Neural progenitor cell (in vitro differentiated cells): ENCODE measurements around the gene ZNF506. TPM values are rescaled to one million over a fixed set of nuclear protein-coding genes. Genes with fewer than 3 reads are reported as not detected.
"Not testable (repeated sequence)": the region's sequence is repeated elsewhere in the genome, so short reads cannot be mapped to it uniquely, and the experiment has no call there.

Experiments
- DNase-seq: peaks from one replicate; pipeline ENCODE4 v3.0.0-alpha.2; 2016; ENCODE audit warnings: low spot score
- H2AFZ ChIP-seq: fragments of 200-600 bp; sonication (generic); replicated peaks from 2 replicates; pipeline ENCODE4 v1.6.1; 2016; ENCODE audit warnings: antibody characterized with exemption
- H3F3A ChIP-seq: fragments of 200-600 bp; sonication (generic); 2 replicates; pipeline ENCODE4 v1.6.1; 2016; ENCODE audit warnings: antibody characterized with exemption, low read depth
- H3K27ac ChIP-seq: fragments of 200-600 bp; sonication (generic); 2 replicates; pipeline ENCODE4 v1.5.1; 2016; ENCODE audit warnings: mild to moderate bottlenecking
- H3K27me3 ChIP-seq: fragments of 200-600 bp; sonication (generic); 2 replicates; pipeline ENCODE4 v1.6.1; 2016; ENCODE audit warnings: mild to moderate bottlenecking, moderate library complexity
- H3K36me3 ChIP-seq: fragments of 200-600 bp; sonication (generic); 2 replicates; pipeline ENCODE4 v1.5.1; 2016
- H3K4me1 ChIP-seq: fragments of 200-600 bp; sonication (generic); 2 replicates; pipeline ENCODE4 v1.6.1; 2016; ENCODE audit warnings: mixed run types
- H3K4me2 ChIP-seq: fragments of 200-600 bp; sonication (generic); 2 replicates; pipeline ENCODE4 v1.6.1; 2016
- H3K4me3 ChIP-seq: fragments of 200-600 bp; sonication (generic); 2 replicates; pipeline ENCODE4 v1.5.1; 2016
- H3K79me2 ChIP-seq: fragments of 200-600 bp; sonication (generic); 2 replicates; pipeline ENCODE4 v1.6.1; 2016; ENCODE audit warnings: low read depth
- H3K9ac ChIP-seq: fragments of 200-600 bp; sonication (generic); 2 replicates; pipeline ENCODE4 v1.6.1; 2016
- H3K9me3 ChIP-seq: fragments of 200-600 bp; sonication (generic); 2 replicates; pipeline ENCODE4 v1.5.1; 2016; ENCODE audit warnings: low read depth
- H4K20me1 ChIP-seq: fragments of 200-600 bp; sonication (generic); 2 replicates; pipeline ENCODE4 v1.6.1; 2016; ENCODE audit warnings: low read depth
- H3K27ac Mint-ChIP-seq: 3 replicates; pipeline ENCODE4 v1.8.0; 2021; ENCODE audit warnings: mixed read lengths
- H3K27me3 Mint-ChIP-seq: 2 replicates; pipeline ENCODE4 v1.8.0; 2022; ENCODE audit warnings: low read depth, mild to moderate bottlenecking, inconsistent platforms, moderate library complexity, mixed read lengths; ENCODE audit not compliant: insufficient read depth
- H3K36me3 Mint-ChIP-seq: 3 replicates; pipeline ENCODE4 v1.8.0; 2021; ENCODE audit warnings: mixed read lengths
- H3K4me1 Mint-ChIP-seq: 3 replicates; pipeline ENCODE4 v1.8.0; 2021; ENCODE audit warnings: mixed read lengths
- H3K4me3 Mint-ChIP-seq: 3 replicates; pipeline ENCODE4 v1.8.0; 2021; ENCODE audit warnings: mild to moderate bottlenecking, moderate library complexity, mixed read lengths
- H3K9me3 Mint-ChIP-seq: 3 replicates; pipeline ENCODE4 v1.8.0; 2020; ENCODE audit warnings: mixed read lengths
- CTCF ChIP-seq: fragments of 200-600 bp; sonication (generic); IDR thresholded peaks from 2 replicates; pipeline ENCODE4 v1.5.1; 2017; ENCODE audit warnings: antibody characterized with exemption, mild to moderate bottlenecking
- EZH2 ChIP-seq: fragments of 200-600 bp; sonication (generic); IDR thresholded peaks from 2 replicates; pipeline ENCODE4 v1.6.1; 2017; ENCODE audit warnings: antibody characterized with exemption, mild to moderate bottlenecking, moderate library complexity
- EZH2phosphoT487 ChIP-seq: fragments of 200-600 bp; sonication (generic); IDR thresholded peaks from 2 replicates; pipeline ENCODE4 v1.6.1; 2017; ENCODE audit warnings: antibody characterized with exemption
- total RNA-seq: library from RNA; depleted of rRNA; stranded (reverse); fragments of >200 nt; gene quantifications from 2 replicates; pipeline ENCODE4 v1.2.3, GENCODE V29; 2015; ENCODE audit warnings: low replicate concordance

ZNF506 gene
- 16.1 and 19.9 TPM in 2 replicates for total RNA-seq

- Mint-ChIP-seq H3K9me3 (peaks cover 73% of the 10 kb centered on the region), H3K36me3 (peaks cover 15% of the 10 kb centered on the region), H3K27ac (no peak within 1 kb of the TSS), H3K4me1 (no peaks in the 10 kb centered on the region), H3K4me3 (peak within 1 kb of the TSS; percentile 89), H3K27me3 (no peaks in the 10 kb centered on the region)
- peak within 1 kb of the TSS; percentile 80 for H3K4me2 ChIP-seq
- peaks cover 42% of the 10 kb centered on the region for H3K79me2 ChIP-seq
- H4K20me1 ChIP-seq = no peaks in the 10 kb centered on the region
- H2AFZ ChIP-seq = peak within 1 kb of the TSS; percentile 65
- H3K4me3 ChIP-seq = peak within 1 kb of the TSS; percentile 70
- H3K9me3 ChIP-seq = peaks cover 7% of the 10 kb centered on the region
- no peaks in the 10 kb centered on the region for H3K36me3 ChIP-seq
- no peaks in the 10 kb centered on the region for H3K4me1 ChIP-seq
- TF ChIP-seq EZH2phosphoT487 = no peak
- DNase-seq = peak; percentile 95
- peak within 1 kb of the TSS; percentile 76 for H3K9ac ChIP-seq
- H3K27ac ChIP-seq = peak within 1 kb of the TSS; percentile 89
- H3F3A ChIP-seq = peaks cover 7% of the 10 kb centered on the region
- no peaks in the 10 kb centered on the region for H3K27me3 ChIP-seq
Observed at GRCh38 chr19:19821366-19821951, at the start of gene ZNF506. Gene ZNF506 (minus strand): TSS chr19:19821750. CDS start chr19:19821603, 147 bp downstream.

GRCh38 chr19:19870086-19870485, 48.5 kb upstream of the ZNF506 start:
- H3K27me3 ChIP-seq, H2AFZ ChIP-seq, H3K27ac ChIP-seq, DNase-seq, H3K9me3 ChIP-seq, H3K27me3 Mint-ChIP-seq, H3K27ac Mint-ChIP-seq, H3K4me3 ChIP-seq, H3K4me3 Mint-ChIP-seq, H3K4me1 Mint-ChIP-seq, H3K9ac ChIP-seq: not testable (repeated sequence)
- peak overlapping the region; percentile 8 for H3K4me2 ChIP-seq
- H3K4me1 ChIP-seq = peaks cover 16% of the 10 kb centered on the region
- peaks cover 74% of the 10 kb centered on the region for H3K9me3 Mint-ChIP-seq
- H3K36me3 Mint-ChIP-seq = peaks cover 59% of the 10 kb centered on the region
- peaks cover 27% of the 10 kb centered on the region for H3K36me3 ChIP-seq
- peaks cover 11% of the 10 kb centered on the region for H3F3A ChIP-seq
- H4K20me1 ChIP-seq = peaks cover 47% of the 10 kb centered on the region
- H3K79me2 ChIP-seq = peaks cover 94% of the 10 kb centered on the region

GRCh38 chr19:19866611-19867248, 45.2 kb upstream of the ZNF506 start:
- peaks cover 16% of the 10 kb centered on the region for H3K4me1 ChIP-seq
- H3K4me3 ChIP-seq = peak overlapping the region; percentile 92
- H3F3A ChIP-seq = peaks cover 7% of the 10 kb centered on the region
- H3K4me2 ChIP-seq = peak overlapping the region; percentile 98
- Mint-ChIP-seq H3K27me3 (peaks cover 4% of the 10 kb centered on the region), H3K9me3 (peaks cover 64% of the 10 kb centered on the region), H3K4me1 (no peaks in the 10 kb centered on the region), H3K4me3 (peak overlapping the region; percentile 97), H3K27ac (peak overlapping the region; percentile 74), H3K36me3 (peaks cover 34% of the 10 kb centered on the region)
- peaks cover 60% of the 10 kb centered on the region for H3K79me2 ChIP-seq
- H2AFZ ChIP-seq = peak overlapping the region; percentile 67
- peak overlapping the region; percentile 99 for H3K27ac ChIP-seq
- peak overlapping the region; percentile 98 for H3K9ac ChIP-seq
- peak; percentile 83 for DNase-seq
- no peaks in the 10 kb centered on the region for H3K36me3 ChIP-seq
- H3K9me3 ChIP-seq = no peaks in the 10 kb centered on the region
- peaks cover 47% of the 10 kb centered on the region for H4K20me1 ChIP-seq
- H3K27me3 ChIP-seq = no peaks in the 10 kb centered on the region
- TF ChIP-seq EZH2 (no peak), EZH2phosphoT487 (no peak), CTCF (no peak)

- H3K9me3 Mint-ChIP-seq = peaks cover 62% of the 10 kb centered on the region
- peak within 1 kb of the TSS; percentile 97 for H3K4me3 Mint-ChIP-seq
- peak within 1 kb of the TSS; percentile 100 for H3K27ac Mint-ChIP-seq
- peak; percentile 99 for DNase-seq
- Histone ChIP-seq H3K27ac (peak within 1 kb of the TSS; percentile 99), H3K79me2 (peaks cover 53% of the 10 kb centered on the region), H3K27me3 (no peaks in the 10 kb centered on the region), H2AFZ (peak within 1 kb of the TSS; percentile 67), H3K4me2 (peak within 1 kb of the TSS; percentile 98), H4K20me1 (peaks cover 43% of the 10 kb centered on the region), H3K9ac (peak within 1 kb of the TSS; percentile 98), H3K36me3 (no peaks in the 10 kb centered on the region), H3K9me3 (no peaks in the 10 kb centered on the region), H3K4me1 (peaks cover 16% of the 10 kb centered on the region), H3K4me3 (peak within 1 kb of the TSS; percentile 92), H3F3A (peaks cover 7% of the 10 kb centered on the region)
- H3K36me3 Mint-ChIP-seq = peaks cover 29% of the 10 kb centered on the region
- H3K27me3 Mint-ChIP-seq = peaks cover 4% of the 10 kb centered on the region
- H3K4me1 Mint-ChIP-seq = no peaks in the 10 kb centered on the region
- TF ChIP-seq EZH2phosphoT487 (no peak), CTCF (no peak), EZH2 (no peak)
Observed at GRCh38 chr19:19865750-19866610, 44.4 kb upstream of the ZNF506 start, which contains the start of gene ZNF253. Gene ZNF253 (plus strand): TSS chr19:19865882. CDS start chr19:19865997, 115 bp downstream.
